ENCODE measurements around the gene ITIH2. TPM values are rescaled to one million over a fixed set of nuclear protein-coding genes. Genes with fewer than 3 reads are reported as not detected.

The ITIH2 gene
- total RNA-seq, 1 experiment from 2014 or later = 0.57 TPM

DNA sequence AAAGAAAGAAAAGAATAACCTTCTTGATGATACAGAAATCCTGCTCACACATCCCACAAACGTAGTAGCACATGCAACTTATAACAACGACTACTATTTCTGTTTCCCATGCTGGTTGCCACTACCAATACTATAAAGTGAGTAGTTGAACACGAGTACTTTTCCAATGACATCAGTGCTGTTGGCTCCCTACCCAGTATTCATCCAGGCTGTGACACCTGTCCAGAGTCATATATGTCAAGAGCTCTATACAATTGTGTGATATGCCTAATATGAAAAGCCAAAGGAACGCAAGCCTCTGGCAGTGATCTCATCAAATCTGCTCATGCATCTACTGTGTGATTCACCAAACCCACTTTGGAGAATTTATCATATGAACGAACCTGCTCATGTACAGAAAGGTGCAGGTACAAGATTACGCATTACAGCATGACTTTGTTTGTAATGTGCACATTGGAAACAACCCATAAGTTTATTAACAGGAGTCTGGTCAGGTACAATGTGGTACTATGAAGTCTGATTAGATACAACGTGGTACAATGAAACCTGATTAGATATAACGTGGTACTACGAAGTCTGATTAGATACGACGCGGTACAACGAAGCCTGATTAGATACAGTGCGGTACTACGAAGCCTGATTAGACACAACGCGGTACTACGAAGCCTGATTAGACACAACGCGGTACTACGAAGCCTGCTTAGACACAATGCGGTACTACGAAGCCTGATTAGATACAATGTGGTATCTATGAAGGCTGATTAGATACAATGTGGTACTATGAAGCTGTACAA lies 30.6 kb upstream of the ITIH2 start:
- DNase-seq (ENCODE audit: low read depth, low spot score) (no peak), ATAC-seq (no peak)
- Histone ChIP-seq H3K9me3 (ENCODE audit: control insufficient read depth in 1 of 2, insufficient read depth in 1 of 2, low read depth in 1 of 2, low read length in 2 of 2) (no peaks in the 10 kb centered on the region), H3K9me2 (ENCODE audit: insufficient read depth) (no peaks in the 10 kb centered on the region), H3K27ac (ENCODE audit: low read depth, low read length) (no peak overlapping the region), H3K4me2 (ENCODE audit: low read length) (no peak overlapping the region), H2AFZ (ENCODE audit: low read depth, low read length, poor library complexity, severe bottlenecking) (no peak overlapping the region), H3K36me3 (ENCODE audit: control insufficient read depth in 1 of 2, insufficient read depth in 2 of 2, low read length in 2 of 2) (no peaks in the 10 kb centered on the region), H3K4me3 (replicated peaks in 1 of 2; ENCODE audit: low read depth in 1 of 2, low read length in 2 of 2) (no peak overlapping the region), H3K9ac (ENCODE audit: low read length) (no peak overlapping the region), H3K4me1 (ENCODE audit: control insufficient read depth in 1 of 2, insufficient read depth in 2 of 2, low read length in 2 of 2) (no peaks in the 10 kb centered on the region), H4K20me1 (ENCODE audit: insufficient read depth) (no peaks in the 10 kb centered on the region), H3K79me2 (ENCODE audit: insufficient read depth, low read length) (no peaks in the 10 kb centered on the region), H3K27me3 (ENCODE audit: insufficient read depth, low read length) (peaks cover 52% of the 10 kb centered on the region)
- CTCF ChIA-PET = no interaction called here
- BruUV-seq (replicated peaks) = no TSS peak
- POLR2A ChIA-PET = no interaction called here
- intact Hi-C loops (cut with micrococcal nuclease) = no loop called here
- RAD21 ChIA-PET (ENCODE audit: low non-redundant PET in 1 of 2, low total read pairs in 2 of 2, uncharacterized antibody in 2 of 2, unreplicated experiment in 2 of 2) = no interaction called here
- TF ChIP-seq REST (IDR thresholded peaks at IDR 0.05; ENCODE audit: low read depth) = no peak
- TF ChIP-seq CBX3 (IDR thresholded peaks at IDR 0.05; ENCODE audit: low read depth) = no peak
- no peak for TF ChIP-seq CEBPB (IDR thresholded peaks at IDR 0.05; ENCODE audit: low read depth)
- no peak for TF ChIP-seq JUND (IDR thresholded peaks at IDR 0.05)
- no peak for TF ChIP-seq EGR1 (IDR thresholded peaks at IDR 0.05; ENCODE audit: low read depth)
- TF ChIP-seq, protein P1, sequence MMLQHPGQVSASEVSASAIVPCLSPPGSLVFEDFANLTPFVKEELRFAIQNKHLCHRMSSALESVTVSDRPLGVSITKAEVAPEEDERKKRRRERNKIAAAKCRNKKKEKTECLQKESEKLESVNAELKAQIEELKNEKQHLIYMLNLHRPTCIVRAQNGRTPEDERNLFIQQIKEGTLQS (IDR thresholded peaks at IDR 0.05) = no peak
- TF ChIP-seq, protein P2, sequence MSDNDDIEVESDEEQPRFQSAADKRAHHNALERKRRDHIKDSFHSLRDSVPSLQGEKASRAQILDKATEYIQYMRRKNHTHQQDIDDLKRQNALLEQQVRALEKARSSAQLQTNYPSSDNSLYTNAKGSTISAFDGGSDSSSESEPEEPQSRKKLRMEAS (IDR thresholded peaks at IDR 0.05) = no peak
- TF ChIP-seq EZH2phosphoT487 (IDR thresholded peaks at IDR 0.05; ENCODE audit: borderline replicate concordance) = no peak
- TF ChIP-seq ZNF274 (IDR thresholded peaks at IDR 0.05; ENCODE audit: low read depth, low read length) = no peak
- no peak for TF ChIP-seq SP1 (IDR thresholded peaks at IDR 0.05; ENCODE audit: low read depth)
- no peak for TF ChIP-seq YY1 (IDR thresholded peaks at IDR 0.05; ENCODE audit: extremely low read depth, insufficient replicate concordance, low read depth, low read length)
- TF ChIP-seq ZFX (IDR thresholded peaks at IDR 0.05) = no peak
- no peak for TF ChIP-seq ZBTB33 (IDR thresholded peaks at IDR 0.05; ENCODE audit: extremely low read depth, insufficient replicate concordance, low read length)
- no peak for TF ChIP-seq POLR2A (IDR thresholded peaks at IDR 0.05; ENCODE audit: borderline replicate concordance, extremely low read depth, insufficient read depth, insufficient read length)
- no peak for TF ChIP-seq RAD21 (IDR thresholded peaks at IDR 0.05; ENCODE audit: low read depth)
- no peak for TF ChIP-seq POLR2AphosphoS5 (IDR thresholded peaks at IDR 0.05; ENCODE audit: low read depth, low read length)

Data from HCT116 (cell line).